NOMO-1 (cell line): ENCODE measurements around the gene ZDHHC15.
"Not testable (repeated sequence)": the region's sequence is repeated elsewhere in the genome, so short reads cannot be mapped to it uniquely, and the experiment has no call there.

ENCODE experiments used
- DNase-seq, 2 experiments: peaks; one replicate each; lab custom pipeline; 2025; ENCODE audit not compliant: unreplicated experiment in 2 of 2; lab: John Stamatoyannopoulos, UW

The ZDHHC15 gene, protein sequence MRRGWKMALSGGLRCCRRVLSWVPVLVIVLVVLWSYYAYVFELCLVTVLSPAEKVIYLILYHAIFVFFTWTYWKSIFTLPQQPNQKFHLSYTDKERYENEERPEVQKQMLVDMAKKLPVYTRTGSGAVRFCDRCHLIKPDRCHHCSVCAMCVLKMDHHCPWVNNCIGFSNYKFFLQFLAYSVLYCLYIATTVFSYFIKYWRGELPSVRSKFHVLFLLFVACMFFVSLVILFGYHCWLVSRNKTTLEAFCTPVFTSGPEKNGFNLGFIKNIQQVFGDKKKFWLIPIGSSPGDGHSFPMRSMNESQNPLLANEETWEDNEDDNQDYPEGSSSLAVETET

DNA sequence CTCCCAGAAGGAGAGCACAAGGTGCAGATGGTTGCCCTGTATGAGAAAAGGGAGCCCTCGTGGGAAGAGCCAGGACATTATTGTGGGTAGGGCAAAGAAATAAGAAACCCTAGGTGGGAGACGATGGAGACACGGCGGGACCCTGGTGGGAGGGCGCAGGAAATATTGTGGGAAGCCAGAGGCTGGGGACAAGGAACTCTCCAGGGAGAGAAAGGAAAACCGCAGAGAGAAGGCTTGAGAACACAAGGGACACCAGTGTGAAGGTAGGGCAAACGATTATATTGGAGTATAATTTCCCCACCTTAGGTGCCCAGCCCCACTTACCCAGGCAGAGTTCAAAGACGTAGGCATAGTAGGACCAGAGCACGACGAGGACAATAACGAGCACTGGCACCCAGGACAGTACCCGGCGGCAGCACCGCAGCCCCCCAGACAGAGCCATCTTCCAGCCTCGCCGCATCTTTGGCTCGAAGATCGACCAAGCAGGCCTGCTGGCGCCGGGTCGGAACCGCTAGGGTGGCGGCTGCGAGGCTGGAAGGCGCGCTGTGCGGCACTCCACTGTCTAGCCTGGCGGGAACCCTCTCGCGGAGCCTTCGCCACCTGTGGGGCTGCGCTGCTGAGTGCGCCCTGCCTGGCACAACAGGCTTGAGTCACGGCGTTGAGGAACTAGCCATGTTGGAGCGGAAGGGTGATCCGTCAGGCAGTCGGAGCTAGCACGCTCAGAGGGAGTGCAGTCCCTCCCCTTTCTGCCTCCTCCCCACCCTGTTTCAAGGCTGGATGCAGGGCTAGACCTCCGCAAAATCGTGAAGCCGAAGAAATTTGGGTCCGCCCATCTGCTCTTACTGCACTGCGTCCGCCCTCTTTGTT, at the start of gene ZDHHC15:
TSS of gene ZDHHC15 (minus strand) at position 473 of the 867 bp plus-strand sequence. CDS start at position 460, 13 bp downstream.
- no peak for DNase-seq

DNA sequence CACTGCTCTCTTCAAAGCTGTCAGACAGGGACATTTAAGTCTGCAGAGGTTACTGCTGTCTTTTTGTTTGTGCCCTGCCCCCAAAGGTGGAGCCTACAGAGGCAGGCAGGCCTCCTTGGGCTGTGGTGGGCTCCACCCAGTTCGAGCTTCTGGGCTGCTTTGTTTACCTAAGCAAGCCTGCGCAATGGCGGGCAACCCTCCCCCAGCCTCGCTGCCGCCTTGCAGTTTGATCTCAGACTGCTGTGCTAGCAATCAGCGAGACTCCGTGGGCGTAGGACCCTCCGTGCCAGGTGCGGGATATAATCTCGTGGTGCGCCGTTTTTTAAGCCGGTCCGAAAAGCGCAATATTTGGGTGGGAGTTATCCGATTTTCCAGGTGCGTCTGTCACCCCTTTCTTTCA, 37.7 kb upstream of the ZDHHC15 start:
- not testable (repeated sequence) for DNase-seq

DNA sequence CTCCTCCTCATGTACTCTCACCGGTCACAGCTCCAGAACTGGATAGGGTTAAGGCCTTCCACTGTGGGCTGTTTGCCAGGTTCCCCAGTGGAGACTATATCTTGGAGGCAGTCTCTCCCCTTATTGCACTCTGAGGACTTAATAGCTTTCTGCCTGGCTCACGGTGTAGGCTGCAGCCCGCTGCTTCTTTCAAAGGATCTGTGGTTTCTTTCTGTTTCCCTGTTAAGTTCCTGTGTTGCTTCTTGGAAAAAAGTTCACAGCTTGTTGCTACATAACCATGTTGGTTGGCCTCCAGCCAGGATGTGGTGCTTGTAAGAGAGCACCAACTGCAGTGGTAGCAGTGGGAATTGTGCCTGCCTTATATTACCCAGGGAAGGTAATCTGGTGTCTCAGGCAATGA, 24.9 kb upstream of the ZDHHC15 start:
- no peak for DNase-seq

DNA sequence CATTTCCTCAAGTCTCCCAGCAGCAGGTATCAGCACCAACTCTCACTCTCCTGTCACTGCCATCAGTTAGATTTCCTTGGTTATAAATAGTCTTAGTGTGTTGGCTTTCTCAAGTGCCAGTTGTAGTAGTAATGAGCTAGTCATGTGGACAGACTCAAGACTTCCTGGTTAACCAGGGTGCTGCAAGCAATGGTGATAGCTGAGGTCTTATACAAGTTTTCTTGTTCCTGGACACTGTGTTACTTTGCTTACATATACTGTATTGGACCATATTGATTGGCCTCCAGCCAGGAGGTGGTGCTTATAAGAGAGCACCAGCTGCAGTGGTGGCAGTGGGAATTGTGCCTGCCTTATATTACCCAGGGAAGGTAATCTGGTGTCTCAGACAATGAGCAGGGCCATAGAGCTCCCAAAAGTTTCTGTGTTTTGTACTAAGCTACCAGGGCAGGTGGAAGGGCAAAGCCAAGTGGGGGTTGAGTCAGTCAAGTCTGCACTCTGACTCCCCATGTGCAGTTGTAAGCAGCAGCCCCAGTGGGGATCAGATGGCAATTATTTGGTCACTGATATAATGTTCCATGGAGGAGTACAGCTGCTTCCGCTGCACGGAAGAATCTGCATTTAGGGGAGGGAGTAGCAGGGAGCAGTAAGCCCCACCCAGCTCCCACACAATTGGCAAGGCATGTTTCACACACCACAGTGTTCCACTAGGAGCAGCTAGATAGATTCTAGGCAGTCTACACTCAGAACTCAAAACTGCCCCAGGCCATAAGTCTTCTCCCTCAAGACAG, 24.1 kb upstream of the ZDHHC15 start:
- no peak for DNase-seq

DNA sequence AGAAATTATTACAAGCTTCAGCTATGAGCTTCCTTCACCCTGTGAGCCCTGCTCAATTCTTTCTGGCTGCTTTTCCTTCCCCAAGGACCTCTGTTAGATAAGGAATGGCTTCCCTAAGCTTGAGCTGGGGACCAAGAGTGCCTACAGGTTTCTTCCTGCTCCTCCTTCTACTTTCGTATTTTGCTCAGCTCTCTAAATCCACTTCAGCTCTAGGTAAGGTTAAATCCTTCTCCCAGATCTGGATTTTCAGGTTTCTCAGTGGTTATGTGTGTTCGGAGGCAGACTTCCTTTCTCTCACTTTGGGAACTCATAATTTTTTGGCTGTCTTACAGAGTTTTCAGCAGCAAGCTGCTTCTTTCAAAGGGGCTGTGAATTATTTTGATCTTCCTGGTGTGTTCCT, 21.9 kb upstream of the ZDHHC15 start:
- DNase-seq: no peak

DNA sequence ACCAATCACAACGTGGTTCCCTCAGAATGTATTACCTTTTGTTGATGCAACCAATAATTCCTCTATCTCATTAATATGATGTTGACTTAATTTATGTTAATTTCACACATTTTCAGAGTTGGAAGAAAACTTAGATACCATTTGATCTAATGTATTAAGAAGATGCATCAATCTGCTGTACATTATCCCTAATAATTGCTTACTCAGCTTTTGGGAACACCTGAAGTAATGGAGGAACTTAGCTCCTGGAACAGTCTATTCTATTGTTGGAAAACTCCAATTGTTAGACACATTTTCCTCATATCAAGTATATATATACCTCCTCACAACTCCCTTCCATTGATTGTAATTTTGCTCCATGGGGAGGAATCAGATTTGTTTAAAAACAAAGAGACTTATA, 38.9 kb downstream of the ZDHHC15 start:
- DNase-seq: no peak

DNA sequence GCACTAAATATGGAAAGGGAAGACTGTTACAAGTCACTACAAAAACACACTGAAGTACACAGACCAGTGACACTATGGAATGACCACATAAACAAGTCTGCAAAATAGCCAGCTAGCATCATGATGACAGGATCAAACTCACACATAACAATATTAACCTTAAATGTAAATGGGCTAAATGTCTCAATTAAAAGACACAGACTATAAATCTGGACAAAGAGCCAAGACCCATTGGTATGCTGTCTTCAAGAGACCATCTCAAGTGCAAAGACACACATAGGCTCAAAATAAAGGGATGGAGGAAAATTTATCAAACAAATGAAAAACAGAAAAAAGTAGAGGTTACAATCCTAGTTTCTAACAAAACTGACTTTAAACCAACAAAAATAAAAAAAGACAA, 61.1 kb downstream of the ZDHHC15 start:
- DNase-seq: not testable (repeated sequence)

DNA sequence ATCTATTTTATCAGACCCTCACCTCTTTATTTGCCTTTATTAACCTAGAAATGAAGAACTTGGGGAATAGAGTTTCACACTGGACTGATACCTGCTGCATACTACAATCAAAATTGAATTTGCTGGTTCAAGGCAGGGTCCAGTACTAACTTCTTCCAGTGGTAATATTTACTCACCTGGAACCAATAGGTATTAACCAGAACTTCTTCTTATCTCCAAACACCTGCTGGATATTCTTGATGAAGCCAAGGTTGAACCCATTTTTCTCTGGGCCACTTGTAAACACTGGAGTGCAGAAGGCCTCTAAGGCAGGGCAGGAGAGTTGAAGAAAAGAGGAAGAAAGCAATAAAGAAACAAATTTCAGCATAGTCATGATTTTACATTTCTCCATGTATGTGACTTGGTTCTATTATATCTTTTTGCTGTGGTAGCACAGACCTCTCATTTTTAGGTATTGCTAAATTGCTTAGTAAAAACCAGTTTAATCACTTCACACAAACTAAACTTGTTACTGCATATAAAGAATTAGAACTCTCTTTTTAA, 101.1 kb downstream of the ZDHHC15 start:
- DNase-seq: peak; percentile 28 to 49

DNA sequence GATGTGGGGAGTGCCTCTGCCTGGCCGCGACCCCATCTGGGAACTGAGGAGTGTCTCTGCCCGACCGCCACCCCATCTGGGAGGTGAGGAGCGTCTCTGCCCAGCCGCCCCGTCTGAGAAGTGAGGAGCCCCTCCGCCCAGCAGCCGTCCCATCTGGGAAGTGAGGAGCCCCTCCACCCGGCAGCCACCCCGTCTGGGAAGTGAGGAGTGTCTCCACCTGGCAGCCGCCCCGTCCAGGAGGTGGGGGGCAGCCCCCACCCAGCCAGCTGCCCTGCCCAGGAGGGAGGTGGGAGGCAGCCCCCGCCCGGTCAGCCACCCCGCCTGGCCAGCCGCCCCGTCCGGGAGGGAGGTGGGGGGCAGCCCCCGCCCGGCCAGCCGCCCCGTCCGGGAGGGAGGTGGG, 115.7 kb downstream of the ZDHHC15 start:
- not testable (repeated sequence) for DNase-seq

DNA sequence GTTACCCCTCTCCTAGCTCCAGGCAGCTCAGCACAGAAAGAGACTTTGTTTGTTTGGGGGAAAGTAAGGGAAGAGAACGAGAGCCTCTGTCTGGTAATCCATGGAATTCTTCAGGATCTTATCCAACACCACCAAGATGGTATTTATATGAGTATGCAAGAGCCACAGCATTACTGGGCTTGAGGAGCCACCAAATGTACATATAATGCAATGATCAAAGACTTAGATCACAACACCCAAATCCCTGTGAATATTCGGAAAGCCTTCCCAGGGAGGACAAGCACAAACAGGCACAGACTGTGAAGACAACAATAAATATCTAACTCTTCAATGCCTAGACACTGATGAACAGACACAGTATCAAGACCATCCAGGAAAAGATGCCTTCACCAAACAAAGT, 132.4 kb downstream of the ZDHHC15 start:
- DNase-seq: no peak

DNA sequence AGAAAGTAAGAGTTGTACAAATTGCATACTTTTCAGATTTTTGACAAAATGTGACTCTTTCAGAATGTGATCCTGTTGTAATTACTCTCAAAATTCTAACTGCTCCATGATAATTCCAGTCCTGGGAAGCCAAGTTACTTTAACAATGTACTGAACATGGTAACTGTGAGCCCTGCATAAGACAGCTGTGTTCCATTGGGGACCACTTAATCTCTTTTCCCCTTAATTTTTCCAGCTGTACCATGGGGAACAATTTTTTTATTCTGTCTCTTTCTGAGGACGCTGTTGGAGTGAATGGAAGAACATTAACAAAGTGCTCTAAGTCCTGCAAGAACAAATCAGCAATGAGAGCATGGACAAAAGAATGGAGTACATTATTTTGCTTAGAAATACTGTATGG, 153.1 kb downstream of the ZDHHC15 start:
- DNase-seq: no peak

DNA sequence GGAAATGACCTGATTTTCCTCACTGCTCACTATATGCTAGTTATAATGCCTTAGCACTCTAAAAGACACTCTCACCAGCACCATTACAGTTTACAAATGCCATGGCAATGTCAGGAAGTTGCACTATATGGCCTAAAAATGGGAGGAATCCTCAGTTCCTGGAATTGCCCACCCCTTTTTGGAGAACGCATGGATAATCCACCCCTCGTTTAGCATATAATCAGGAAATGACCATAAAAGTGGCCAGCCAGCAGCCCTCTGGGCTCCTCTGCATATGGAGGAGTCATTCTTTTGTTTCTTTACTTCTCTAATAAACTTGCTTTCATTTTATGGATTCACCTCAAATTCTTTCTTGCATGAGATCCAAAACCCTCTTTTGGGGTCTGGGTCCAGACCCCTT, 156.0 kb downstream of the ZDHHC15 start:
- DNase-seq: no peak

DNA sequence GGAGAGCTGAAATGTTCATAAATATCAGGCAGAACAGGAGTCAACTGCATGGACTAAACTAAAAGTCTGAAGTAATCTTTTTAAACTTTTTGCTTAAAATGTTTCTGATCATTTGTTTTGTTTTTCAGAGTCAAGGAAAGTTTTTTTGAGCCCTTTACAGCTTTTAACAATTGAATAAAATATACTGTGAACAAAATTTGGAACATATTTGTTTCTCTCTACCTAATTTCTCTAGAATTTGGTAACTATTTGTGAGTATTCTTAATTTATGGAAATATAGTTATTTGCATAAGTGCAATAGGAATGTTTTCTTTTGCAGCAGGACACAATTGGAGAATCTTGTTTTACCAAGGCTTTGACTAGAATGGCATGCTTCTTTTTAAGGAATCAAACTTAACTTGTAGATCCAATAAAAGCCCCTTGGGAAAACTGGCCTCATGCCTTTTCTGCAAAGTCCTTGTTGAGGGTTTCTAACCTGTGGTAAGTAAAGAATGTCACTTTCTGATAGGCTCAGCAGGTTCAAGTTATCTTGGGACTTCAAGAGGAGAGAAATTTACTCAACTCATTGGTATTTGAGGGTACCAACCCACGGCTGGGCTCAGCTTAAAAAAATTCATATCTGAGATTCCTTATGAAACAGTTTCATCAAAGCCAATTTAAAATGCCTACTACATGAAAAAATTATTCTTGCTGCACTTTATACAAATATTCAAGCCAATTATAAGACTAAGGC, 157.4 kb downstream of the ZDHHC15 start:
- DNase-seq: no peak

DNA sequence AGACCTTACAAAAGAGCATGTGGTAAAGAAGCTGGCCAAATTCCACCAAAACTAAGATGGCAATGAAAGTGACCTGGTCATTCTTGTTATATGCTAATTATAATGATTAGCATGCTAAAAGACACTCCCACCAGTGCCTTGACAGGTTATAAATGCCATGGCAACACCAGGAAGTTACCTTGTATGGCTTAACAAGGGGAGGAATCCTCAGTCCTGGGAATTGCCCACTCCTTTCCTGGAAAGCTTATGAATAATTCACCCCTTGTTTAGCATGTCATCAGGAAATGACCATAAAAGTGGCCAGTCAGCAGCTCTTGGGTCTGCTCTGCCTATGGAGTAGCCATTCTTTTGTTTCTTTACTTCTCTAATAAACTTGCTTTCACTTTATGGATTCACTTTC, 161.0 kb downstream of the ZDHHC15 start:
- no peak for DNase-seq

DNA sequence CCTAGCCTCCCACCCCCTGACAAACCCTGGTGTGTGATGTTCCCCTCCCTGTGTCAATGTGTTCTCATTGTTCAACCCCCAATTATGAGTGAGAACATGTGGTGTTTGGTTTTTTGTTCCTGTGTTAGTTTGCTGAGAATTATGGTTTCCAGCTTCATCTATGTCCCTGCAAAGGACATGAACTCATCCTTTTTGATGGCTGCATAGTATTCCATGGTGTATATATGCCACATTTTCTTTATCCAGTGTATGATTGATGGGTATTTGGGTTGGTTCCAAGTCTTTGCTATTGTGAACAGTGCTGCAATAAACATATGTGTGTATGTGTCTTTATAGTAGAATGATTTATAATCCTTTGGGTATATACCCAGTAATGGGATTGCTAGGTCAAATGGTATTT, 174.2 kb downstream of the ZDHHC15 start:
- DNase-seq: not testable (repeated sequence)

DNA sequence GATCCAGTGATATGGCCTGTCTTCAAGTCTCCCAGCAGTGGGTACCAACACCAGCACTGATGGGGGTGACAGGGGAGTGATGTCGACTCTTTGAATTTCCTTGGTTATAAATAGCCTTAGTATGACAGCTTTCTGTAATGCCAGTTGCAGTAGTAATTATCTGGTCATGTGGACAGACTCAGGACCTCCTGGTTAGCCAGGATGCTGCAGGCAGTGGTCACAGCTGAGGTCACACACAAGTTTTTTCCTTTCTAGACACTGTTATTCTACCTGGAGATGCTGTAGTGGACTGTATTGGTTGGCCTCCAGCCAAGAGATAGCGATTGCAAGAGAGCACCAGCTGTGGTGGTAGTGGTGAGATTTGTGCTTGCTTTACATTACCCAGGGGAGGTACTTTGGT, 185.3 kb downstream of the ZDHHC15 start:
- DNase-seq: no peak

DNA sequence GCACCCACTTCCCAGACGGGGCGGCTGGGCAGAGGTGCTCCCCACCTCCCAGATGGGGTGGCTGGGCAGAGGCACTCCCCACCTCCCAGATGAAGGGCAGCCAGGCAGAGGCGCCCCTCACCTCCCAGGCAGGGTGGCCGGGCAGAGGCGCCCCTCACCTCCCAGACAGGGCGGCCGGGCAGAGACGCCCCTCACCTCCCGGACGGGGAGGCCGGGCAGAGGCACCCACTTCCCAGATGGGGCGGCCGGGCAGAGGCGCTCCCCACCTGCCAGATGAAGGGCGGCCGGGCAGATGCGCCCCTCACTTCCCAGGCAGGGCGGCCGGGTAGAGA, 187.7 kb downstream of the ZDHHC15 start:
- DNase-seq: no peak

DNA sequence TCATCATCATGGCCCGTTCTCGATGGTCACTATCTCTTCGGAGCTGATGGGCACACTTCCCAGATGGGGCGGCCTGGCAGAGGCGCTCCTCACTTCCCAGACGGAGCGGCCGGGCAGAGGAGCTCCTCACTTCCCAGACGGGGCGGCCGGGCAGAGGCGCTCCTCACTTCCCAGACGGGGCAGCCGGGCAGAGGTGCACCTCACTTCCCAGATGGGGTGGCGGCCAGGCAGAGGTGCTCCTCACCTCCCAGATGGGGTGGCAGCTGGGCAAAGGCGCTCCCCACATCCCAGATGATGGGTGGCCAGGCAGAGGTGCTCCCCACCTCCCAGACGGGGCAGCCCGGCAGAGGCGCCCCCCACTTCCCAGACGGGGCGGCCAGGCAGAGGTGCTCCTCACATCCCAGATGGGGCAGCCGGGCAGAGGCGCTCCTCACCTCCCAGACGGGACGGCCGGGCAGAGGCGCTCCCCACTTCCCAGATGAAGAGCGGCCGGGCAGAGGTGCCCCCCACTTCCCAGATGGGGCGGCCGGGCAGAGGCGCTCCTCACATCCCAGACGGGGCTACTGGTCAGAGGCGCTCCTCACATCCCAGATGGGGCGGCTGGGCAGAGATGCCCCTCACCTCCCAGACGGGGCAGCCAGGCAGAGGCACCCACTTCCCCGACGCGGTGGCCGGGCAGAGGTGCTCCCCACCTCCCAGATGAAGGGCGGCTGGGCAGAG, 188.3 kb downstream of the ZDHHC15 start:
- DNase-seq: not testable (repeated sequence)

DNA sequence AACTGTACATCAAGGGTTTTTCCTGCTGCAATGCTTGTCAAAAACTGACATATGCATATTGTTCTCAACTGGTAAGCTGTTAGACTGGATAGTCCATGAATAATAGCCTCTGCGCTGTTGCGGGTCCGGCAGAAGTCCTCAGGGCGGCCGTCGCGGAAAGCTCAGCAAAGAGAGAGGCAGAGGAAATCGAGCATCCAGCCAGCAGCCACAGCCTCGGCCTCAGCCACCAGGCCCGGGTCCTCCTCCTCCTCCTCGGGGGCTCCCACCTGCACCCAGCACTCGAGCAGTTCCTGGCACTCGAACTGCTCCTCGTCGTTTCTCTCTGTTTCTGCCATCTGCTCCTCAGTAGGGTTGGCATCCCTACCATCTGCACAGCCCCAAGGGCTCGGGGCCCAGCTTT, 195.2 kb downstream of the ZDHHC15 start:
- DNase-seq: no peak
